Liver (tissue), 9 donors: ENCODE measurements around the gene RGS17. TPM values are rescaled to one million over a fixed set of nuclear protein-coding genes. Genes with fewer than 3 reads are reported as not detected.

ENCODE experiments used
- DNase-seq: peaks from one replicate; pipeline ENCODE4 v3.0.0-alpha.2; 2017; ENCODE audit warnings: low spot score
- H3K27ac ChIP-seq, 2 donors: one replicate each; pipeline ENCODE4 v1.7.0; 2013; ENCODE audit warnings: inconsistent platforms in 2 of 2, low read length in 2 of 2, control low read depth in 1 of 2, low read depth in 1 of 2, mild to moderate bottlenecking in 1 of 2
- H3K27me3 ChIP-seq, 4 donors: one replicate each; pipeline versions ENCODE4 v1.6.1 to v1.7.0; 2013; ENCODE audit warnings: low read length in 3 of 4, inconsistent platforms in 1 of 4, mild to moderate bottlenecking in 1 of 4, moderate library complexity in 1 of 4; ENCODE audit not compliant: control insufficient read depth in 4 of 4, insufficient read depth in 4 of 4
- H3K36me3 ChIP-seq, 4 donors: one replicate each; pipeline versions ENCODE4 v1.6.1 to v1.7.0; 2013; ENCODE audit warnings: low read length in 3 of 4, mild to moderate bottlenecking in 3 of 4, low read depth in 1 of 4, moderate library complexity in 1 of 4; ENCODE audit not compliant: control insufficient read depth in 4 of 4, insufficient read depth in 3 of 4
- H3K4me1 ChIP-seq, 4 donors: one replicate each; pipeline versions ENCODE4 v1.6.1 to v1.7.0; 2013; ENCODE audit warnings: low read length in 3 of 4, mild to moderate bottlenecking in 3 of 4, moderate library complexity in 1 of 4; ENCODE audit not compliant: control insufficient read depth in 4 of 4, insufficient read depth in 4 of 4
- H3K4me3 ChIP-seq, 3 donors: one replicate each; pipeline versions ENCODE4 v1.6.1 to v1.7.0; 2013; ENCODE audit warnings: low read length in 3 of 3, control low read depth in 1 of 3, low read depth in 1 of 3, mild to moderate bottlenecking in 1 of 3
- H3K9ac ChIP-seq, 2 donors: one replicate each; pipeline ENCODE4 v1.7.0; 2013; ENCODE audit warnings: low read length in 2 of 2, mild to moderate bottlenecking in 2 of 2, moderate library complexity in 2 of 2, control low read depth in 1 of 2, low read depth in 1 of 2
- H3K9me3 ChIP-seq, 4 donors: one replicate each; pipeline versions ENCODE4 v1.6.1 to v1.7.0; 2013; ENCODE audit warnings: low read length in 3 of 4; ENCODE audit not compliant: control insufficient read depth in 4 of 4
- EGR1 ChIP-seq, 2 donors: IDR thresholded peaks; 2 replicates each; pipeline ENCODE4 v1.6.1; 2016 to 2018; ENCODE audit warnings: antibody characterized with exemption in 2 of 2, low read depth in 2 of 2
- FOXA1 ChIP-seq: IDR thresholded peaks from 2 replicates; pipeline ENCODE4 v1.6.1; 2016; ENCODE audit warnings: antibody characterized with exemption
- FOXA2 ChIP-seq: IDR thresholded peaks from 2 replicates; pipeline ENCODE4 v1.6.1; 2016; ENCODE audit warnings: antibody characterized with exemption
- GABPA ChIP-seq, 2 donors: IDR thresholded peaks in 1 of 2; conservative IDR thresholded peaks in 1 of 2; 2 replicates each; pipeline ENCODE4 v1.6.1; 2016; ENCODE audit warnings: antibody characterized with exemption in 2 of 2, mild to moderate bottlenecking in 1 of 2, moderate library complexity in 1 of 2
- HNF4A ChIP-seq, 2 donors: conservative IDR thresholded peaks; 2 replicates each; pipeline ENCODE4 v1.6.1; 2016; ENCODE audit warnings: antibody characterized with exemption in 2 of 2, mild to moderate bottlenecking in 2 of 2
- HNF4G ChIP-seq: IDR thresholded peaks from 2 replicates; pipeline ENCODE4 v1.6.1; 2016; ENCODE audit warnings: antibody characterized with exemption
- JUND ChIP-seq, 2 donors: IDR thresholded peaks; 2 replicates each; pipeline ENCODE4 v1.6.1; 2016; ENCODE audit warnings: antibody characterized with exemption in 2 of 2
- RAD21 ChIP-seq, 2 donors: IDR thresholded peaks; 2 replicates each; pipeline ENCODE4 v1.6.1; 2016; ENCODE audit warnings: antibody characterized with exemption in 2 of 2, mild to moderate bottlenecking in 2 of 2
- RXRA ChIP-seq, 2 donors: IDR thresholded peaks; 2 replicates each; pipeline ENCODE4 v1.6.1; 2017 to 2018; ENCODE audit warnings: antibody characterized with exemption in 2 of 2, mild to moderate bottlenecking in 1 of 2
- SP1 ChIP-seq: IDR thresholded peaks from 2 replicates; pipeline ENCODE4 v1.6.1; 2018; ENCODE audit warnings: antibody characterized with exemption, mild to moderate bottlenecking
- TAF1 ChIP-seq: conservative IDR thresholded peaks from 2 replicates; pipeline ENCODE4 v1.6.1; 2016; ENCODE audit warnings: antibody characterized with exemption, mild to moderate bottlenecking
- YY1 ChIP-seq: IDR thresholded peaks from 2 replicates; pipeline ENCODE4 v1.6.1; 2016; ENCODE audit warnings: antibody characterized with exemption, mild to moderate bottlenecking
- WGBS: extraction: QIAGEN DNeasy Blood & Tissue Kit; methylation state at CpG from one replicate; pipeline ENCODE4 v1.1.7; 2013; 5-methylcytosine and 5-hydroxymethylcytosine counted together
- polyA plus RNA-seq, 2 donors: library from polyadenylated mRNA; stranded (reverse) in 1 of 2; unstranded in 1 of 2; fragments of 200-250 nt in 1 of 2; fragments of >200 nt in 1 of 2; fragmentation: Nextera tagmentation in 1 of 2; extraction: Ambion mirVana in 1 of 2; gene quantifications; one replicate each; pipeline versions ENCODE4 v1.2.1 to v1.2.3, GENCODE V29; 2013 to 2015
- total RNA-seq, 2 donors: library from RNA; depleted of rRNA; stranded (reverse); fragments of >200 nt; gene quantifications; one replicate each; pipeline ENCODE4 v1.2.3, GENCODE V29; 2014
- TF ChIP-seq, protein P1 (sequence below): fragments of 150-350 bp; IDR thresholded peaks from 2 replicates; pipeline ENCODE4 v1.5.1; 2017; ENCODE audit warnings: improper control_type of control experiment, low read depth, low read length; ENCODE audit not compliant: missing input control
- TF ChIP-seq, protein P2 (sequence below): IDR thresholded peaks from 2 replicates; pipeline ENCODE4 v1.6.1; 2016; ENCODE audit warnings: antibody characterized with exemption
- TF ChIP-seq, protein P3 (sequence below): IDR thresholded peaks from 2 replicates; pipeline ENCODE4 v1.6.1; 2016; ENCODE audit warnings: antibody characterized with exemption
- TF ChIP-seq, protein P4 (sequence below): IDR thresholded peaks from 2 replicates; pipeline ENCODE4 v1.6.1; 2016; ENCODE audit warnings: antibody characterized with exemption, mild to moderate bottlenecking
- TF ChIP-seq, protein P5 (sequence below): IDR thresholded peaks from 2 replicates; pipeline ENCODE4 v1.6.1; 2016; ENCODE audit warnings: antibody characterized with exemption
- donor health status: healthy.
- donor health status: healthy.
- donor health status: healthy.
- donor health status: healthy.
- donor health status: healthy.

Gene RGS17
- total and polyA plus RNA-seq, 4 donors = under 0.01 to 0.09 (median 0.03) TPM

DNA sequence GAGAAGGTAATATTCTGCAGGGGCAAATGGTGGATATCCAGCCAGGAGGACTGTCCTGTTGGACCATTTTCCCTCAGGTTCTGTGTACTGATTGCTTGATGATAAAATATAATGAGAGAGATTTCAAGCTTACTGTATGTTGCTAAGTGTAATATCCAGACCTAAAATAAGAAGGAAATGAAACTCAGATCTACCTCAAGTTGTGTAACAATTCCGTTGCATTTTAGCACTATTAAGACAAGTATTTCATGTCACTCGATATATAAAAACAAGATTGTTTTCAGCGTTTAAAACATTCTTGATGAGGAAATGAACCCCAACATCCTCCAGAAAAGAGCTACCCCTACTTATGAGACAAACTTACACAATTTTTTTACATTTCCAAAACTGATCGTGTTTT is 57.2 kb downstream of the RGS17 start:
- TF ChIP-seq, protein P1, sequence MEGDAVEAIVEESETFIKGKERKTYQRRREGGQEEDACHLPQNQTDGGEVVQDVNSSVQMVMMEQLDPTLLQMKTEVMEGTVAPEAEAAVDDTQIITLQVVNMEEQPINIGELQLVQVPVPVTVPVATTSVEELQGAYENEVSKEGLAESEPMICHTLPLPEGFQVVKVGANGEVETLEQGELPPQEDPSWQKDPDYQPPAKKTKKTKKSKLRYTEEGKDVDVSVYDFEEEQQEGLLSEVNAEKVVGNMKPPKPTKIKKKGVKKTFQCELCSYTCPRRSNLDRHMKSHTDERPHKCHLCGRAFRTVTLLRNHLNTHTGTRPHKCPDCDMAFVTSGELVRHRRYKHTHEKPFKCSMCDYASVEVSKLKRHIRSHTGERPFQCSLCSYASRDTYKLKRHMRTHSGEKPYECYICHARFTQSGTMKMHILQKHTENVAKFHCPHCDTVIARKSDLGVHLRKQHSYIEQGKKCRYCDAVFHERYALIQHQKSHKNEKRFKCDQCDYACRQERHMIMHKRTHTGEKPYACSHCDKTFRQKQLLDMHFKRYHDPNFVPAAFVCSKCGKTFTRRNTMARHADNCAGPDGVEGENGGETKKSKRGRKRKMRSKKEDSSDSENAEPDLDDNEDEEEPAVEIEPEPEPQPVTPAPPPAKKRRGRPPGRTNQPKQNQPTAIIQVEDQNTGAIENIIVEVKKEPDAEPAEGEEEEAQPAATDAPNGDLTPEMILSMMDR = no peak
- TF ChIP-seq RXRA (IDR thresholded peaks at IDR 0.05) (no peak), HNF4A (conservative IDR thresholded peaks at IDR 0.05) (no peak), TAF1 (no peak), GABPA (IDR thresholded peaks at IDR 0.05 in 1 of 2, conservative IDR thresholded peaks at IDR 0.05 in 1 of 2) (no peak), HNF4G (no peak), RAD21 (IDR thresholded peaks at IDR 0.05) (no peak), FOXA1 (no peak), EGR1 (IDR thresholded peaks at IDR 0.05; ENCODE audit: low read depth in 2 of 2) (no peak), YY1 (no peak), SP1 (no peak), FOXA2 (no peak), JUND (IDR thresholded peaks at IDR 0.05) (no peak)
- TF ChIP-seq, protein P2, sequence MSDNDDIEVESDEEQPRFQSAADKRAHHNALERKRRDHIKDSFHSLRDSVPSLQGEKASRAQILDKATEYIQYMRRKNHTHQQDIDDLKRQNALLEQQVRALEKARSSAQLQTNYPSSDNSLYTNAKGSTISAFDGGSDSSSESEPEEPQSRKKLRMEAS = no peak
- TF ChIP-seq, protein P3, sequence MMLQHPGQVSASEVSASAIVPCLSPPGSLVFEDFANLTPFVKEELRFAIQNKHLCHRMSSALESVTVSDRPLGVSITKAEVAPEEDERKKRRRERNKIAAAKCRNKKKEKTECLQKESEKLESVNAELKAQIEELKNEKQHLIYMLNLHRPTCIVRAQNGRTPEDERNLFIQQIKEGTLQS = no peak
- TF ChIP-seq, protein P4, sequence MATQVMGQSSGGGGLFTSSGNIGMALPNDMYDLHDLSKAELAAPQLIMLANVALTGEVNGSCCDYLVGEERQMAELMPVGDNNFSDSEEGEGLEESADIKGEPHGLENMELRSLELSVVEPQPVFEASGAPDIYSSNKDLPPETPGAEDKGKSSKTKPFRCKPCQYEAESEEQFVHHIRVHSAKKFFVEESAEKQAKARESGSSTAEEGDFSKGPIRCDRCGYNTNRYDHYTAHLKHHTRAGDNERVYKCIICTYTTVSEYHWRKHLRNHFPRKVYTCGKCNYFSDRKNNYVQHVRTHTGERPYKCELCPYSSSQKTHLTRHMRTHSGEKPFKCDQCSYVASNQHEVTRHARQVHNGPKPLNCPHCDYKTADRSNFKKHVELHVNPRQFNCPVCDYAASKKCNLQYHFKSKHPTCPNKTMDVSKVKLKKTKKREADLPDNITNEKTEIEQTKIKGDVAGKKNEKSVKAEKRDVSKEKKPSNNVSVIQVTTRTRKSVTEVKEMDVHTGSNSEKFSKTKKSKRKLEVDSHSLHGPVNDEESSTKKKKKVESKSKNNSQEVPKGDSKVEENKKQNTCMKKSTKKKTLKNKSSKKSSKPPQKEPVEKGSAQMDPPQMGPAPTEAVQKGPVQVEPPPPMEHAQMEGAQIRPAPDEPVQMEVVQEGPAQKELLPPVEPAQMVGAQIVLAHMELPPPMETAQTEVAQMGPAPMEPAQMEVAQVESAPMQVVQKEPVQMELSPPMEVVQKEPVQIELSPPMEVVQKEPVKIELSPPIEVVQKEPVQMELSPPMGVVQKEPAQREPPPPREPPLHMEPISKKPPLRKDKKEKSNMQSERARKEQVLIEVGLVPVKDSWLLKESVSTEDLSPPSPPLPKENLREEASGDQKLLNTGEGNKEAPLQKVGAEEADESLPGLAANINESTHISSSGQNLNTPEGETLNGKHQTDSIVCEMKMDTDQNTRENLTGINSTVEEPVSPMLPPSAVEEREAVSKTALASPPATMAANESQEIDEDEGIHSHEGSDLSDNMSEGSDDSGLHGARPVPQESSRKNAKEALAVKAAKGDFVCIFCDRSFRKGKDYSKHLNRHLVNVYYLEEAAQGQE = no peak
- TF ChIP-seq, protein P5, sequence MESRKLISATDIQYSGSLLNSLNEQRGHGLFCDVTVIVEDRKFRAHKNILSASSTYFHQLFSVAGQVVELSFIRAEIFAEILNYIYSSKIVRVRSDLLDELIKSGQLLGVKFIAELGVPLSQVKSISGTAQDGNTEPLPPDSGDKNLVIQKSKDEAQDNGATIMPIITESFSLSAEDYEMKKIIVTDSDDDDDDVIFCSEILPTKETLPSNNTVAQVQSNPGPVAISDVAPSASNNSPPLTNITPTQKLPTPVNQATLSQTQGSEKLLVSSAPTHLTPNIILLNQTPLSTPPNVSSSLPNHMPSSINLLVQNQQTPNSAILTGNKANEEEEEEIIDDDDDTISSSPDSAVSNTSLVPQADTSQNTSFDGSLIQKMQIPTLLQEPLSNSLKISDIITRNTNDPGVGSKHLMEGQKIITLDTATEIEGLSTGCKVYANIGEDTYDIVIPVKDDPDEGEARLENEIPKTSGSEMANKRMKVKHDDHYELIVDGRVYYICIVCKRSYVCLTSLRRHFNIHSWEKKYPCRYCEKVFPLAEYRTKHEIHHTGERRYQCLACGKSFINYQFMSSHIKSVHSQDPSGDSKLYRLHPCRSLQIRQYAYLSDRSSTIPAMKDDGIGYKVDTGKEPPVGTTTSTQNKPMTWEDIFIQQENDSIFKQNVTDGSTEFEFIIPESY = no peak
- Histone ChIP-seq H3K9me3 (no peaks in the 10 kb centered on the region), H3K4me3 (no peak overlapping the region), H3K27ac (no peak overlapping the region), H3K4me1 (no peaks in the 10 kb centered on the region), H3K9ac (no peak overlapping the region), H3K27me3 (no peaks in the 10 kb centered on the region), H3K36me3 (no peaks in the 10 kb centered on the region)
- no peak for DNase-seq
- 74% methylated on average over 4 of the region's 4 CpGs for WGBS

DNA sequence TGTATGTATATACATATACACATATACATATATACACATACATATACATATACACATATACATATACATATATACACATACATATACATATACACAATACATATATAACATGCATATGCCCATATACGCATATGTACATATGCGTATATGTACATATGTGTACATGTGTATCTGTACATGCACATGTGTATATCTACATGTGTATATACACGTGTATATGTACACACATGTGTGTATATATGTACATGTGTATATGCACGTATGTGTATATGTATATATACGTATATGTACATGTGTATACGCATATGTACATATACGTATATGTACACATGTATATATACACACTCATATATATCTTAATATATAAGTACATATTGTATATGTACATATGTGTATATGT is 60.3 kb downstream of the RGS17 start:
- H3K4me1 ChIP-seq = no peaks in the 10 kb centered on the region
- H3K9me3 ChIP-seq = no peaks in the 10 kb centered on the region
- no peak for DNase-seq
- no peak overlapping the region for H3K27ac ChIP-seq
- H3K27me3 ChIP-seq = no peaks in the 10 kb centered on the region
- no peak overlapping the region for H3K9ac ChIP-seq
- 89% methylated on average over 7 of the region's 7 CpGs for WGBS
- H3K4me3 ChIP-seq = no peak overlapping the region
- no peaks in the 10 kb centered on the region for H3K36me3 ChIP-seq
- TF ChIP-seq FOXA1 (no peak), GABPA (IDR thresholded peaks at IDR 0.05 in 1 of 2, conservative IDR thresholded peaks at IDR 0.05 in 1 of 2) (no peak), JUND (IDR thresholded peaks at IDR 0.05) (no peak), RXRA (IDR thresholded peaks at IDR 0.05) (no peak)
- TF ChIP-seq, protein P5 = no peak
- TF ChIP-seq, protein P1 = no peak
- TF ChIP-seq, protein P3 = no peak
- TF ChIP-seq, protein P2 = no peak
